K562 (cell line): Measurements from ENCODE around the gene NFE2. TPM values are rescaled to one million over a fixed set of nuclear protein-coding genes. Genes with fewer than 3 reads are reported as not detected.

Source experiments
- CAMTA2 ChIP-seq: fragments of 250-450 bp; sonication (Bioruptor Pico); conservative IDR thresholded peaks from 2 replicates; pipeline ENCODE4 v1.5.1; 2022
- CHCHD3 ChIP-seq: fragments of 250-450 bp; sonication (Bioruptor Pico); IDR thresholded peaks from 2 replicates; pipeline ENCODE4 v2.1.2; 2022; ENCODE audit warnings: mild to moderate bottlenecking
- CHD1 ChIP-seq: fragments of 200-600 bp; sonication (generic); IDR thresholded peaks from one replicate; pipeline ENCODE4 v1.6.1; 2012; ENCODE audit warnings: mild to moderate bottlenecking, moderate library complexity, low read length, inconsistent platforms
- CREB3L1 ChIP-seq: fragments of 450-650 bp; IDR thresholded peaks from 2 replicates; pipeline ENCODE4 v1.6.1; 2014; ENCODE audit warnings: low read depth, mild to moderate bottlenecking, moderate library complexity, borderline replicate concordance
- CREM ChIP-seq: IDR thresholded peaks from 2 replicates; pipeline ENCODE4 v1.6.1; 2014; ENCODE audit warnings: antibody characterized with exemption, low read depth
- CSDE1 ChIP-seq, 2 experiments: fragments of 450-650 bp; IDR thresholded peaks; 2 replicates each; pipeline ENCODE4 v1.6.1; 2016; ENCODE audit warnings: mild to moderate bottlenecking in 1 of 2
- HNRNPL ChIP-seq: fragments of 200-400 bp; formaldehyde crosslinking; IDR thresholded peaks from 2 replicates; pipeline ENCODE4 v1.6.1; 2017; ENCODE audit warnings: low read depth, mild to moderate bottlenecking, low read length
- KLF16 ChIP-seq: IDR thresholded peaks from 2 replicates; pipeline ENCODE4 v1.6.1; 2016; ENCODE audit warnings: antibody characterized with exemption
- MNT ChIP-seq, 2 experiments: fragments of 450-650 bp; conservative IDR thresholded peaks; 2 replicates each; pipeline ENCODE4 v1.6.1; 2017; ENCODE audit warnings: mild to moderate bottlenecking in 2 of 2, moderate library complexity in 2 of 2
- NCOR1 ChIP-seq: fragments of 450-650 bp; IDR thresholded peaks from 2 replicates; pipeline ENCODE4 v1.6.1; 2016; ENCODE audit warnings: mild to moderate bottlenecking, moderate library complexity
- POLR2AphosphoS2 ChIP-seq: IDR thresholded peaks from 2 replicates; pipeline ENCODE4 v1.6.1; 2012; ENCODE audit warnings: low read length, improper control_type of control experiment
- POLR2B ChIP-seq: fragments of 450-650 bp; IDR thresholded peaks from 2 replicates; pipeline ENCODE4 v1.6.1; 2018; ENCODE audit warnings: low read depth; ENCODE audit not compliant: partially characterized antibody
- SIN3A ChIP-seq, 2 experiments: fragments of 150-350 bp in 1 of 2; IDR thresholded peaks; 2 replicates each; pipeline ENCODE4 v1.6.1; 2011 to 2016; ENCODE audit warnings: borderline replicate concordance in 2 of 2, low read depth in 2 of 2, low read length in 2 of 2, mild to moderate bottlenecking in 2 of 2, moderate library complexity in 2 of 2; ENCODE audit not compliant: control insufficient read depth in 1 of 2
- SMARCA4 ChIP-seq: fragments of 450-650 bp; IDR thresholded peaks from 2 replicates; pipeline ENCODE4 v1.6.1; 2016
- SMARCE1 ChIP-seq: fragments of 450-650 bp; IDR thresholded peaks from 2 replicates; pipeline ENCODE4 v1.7.1; 2016; ENCODE audit warnings: mild to moderate bottlenecking
- SPI1 ChIP-seq: IDR thresholded peaks from 2 replicates; pipeline ENCODE4 v1.6.1; 2011; ENCODE audit warnings: low read depth, low read length, control low read depth, borderline replicate concordance
- TBL1XR1 ChIP-seq, 2 experiments: IDR thresholded peaks; 2 replicates each; pipeline ENCODE4 v1.6.1; 2012; ENCODE audit warnings: improper control_type of control experiment in 2 of 2, low read length in 2 of 2, mild to moderate bottlenecking in 1 of 2
- THRA ChIP-seq: fragments of 450-650 bp; IDR thresholded peaks from 2 replicates; pipeline ENCODE4 v1.6.1; 2017; ENCODE audit warnings: mild to moderate bottlenecking, moderate library complexity
- TRIM24 ChIP-seq, 2 experiments: fragments of 450-650 bp; IDR thresholded peaks; 2 replicates each; pipeline ENCODE4 v1.6.1; 2016
- ZFP30 ChIP-seq: fragments of 250-450 bp; sonication (Bioruptor Pico); IDR thresholded peaks from 2 replicates; pipeline ENCODE4 v1.8.0; 2022; ENCODE audit warnings: moderate library complexity, mild to moderate bottlenecking, inconsistent platforms, borderline replicate concordance
- ZNF134 ChIP-seq: fragments of 250-450 bp; sonication (Bioruptor Pico); conservative IDR thresholded peaks from 2 replicates; pipeline ENCODE4 v1.4.0; 2020
- ZNF512 ChIP-seq: IDR thresholded peaks from 2 replicates; pipeline ENCODE4 v1.6.1; 2016; ENCODE audit warnings: missing genetic modification characterization, missing compliant biosample characterization
- ZNF583 ChIP-seq: fragments of 250-450 bp; sonication (Bioruptor Pico); IDR thresholded peaks from 2 replicates; pipeline ENCODE4 v1.4.0; 2020
- polyA plus RNA-seq, 8 experiments: library from polyadenylated mRNA; depleted of rRNA in 4 of 8; stranded (reverse) in 5 of 8; unstranded in 3 of 8; fragments of >200 nt; fragmentation: Nextera tagmentation in 2 of 8; fragmentation: Illumina TruSeq in 1 of 8; extraction: Ambion mirVana in 2 of 8; extraction: Trizol in 1 of 8; gene quantifications; 2 replicates each; pipeline versions ENCODE4 v1.2.1 to v1.2.3, GENCODE V29; 2011 to 2014; ENCODE audit warnings: inconsistent platforms in 1 of 8, missing spikeins in 1 of 8
- total RNA-seq, 7 experiments: library from RNA; depleted of rRNA in 6 of 7; stranded (reverse); fragments of >200 nt in 6 of 7; fragmentation: Illumina TruSeq in 2 of 7; extraction: Trizol in 2 of 7; gene quantifications; 2 replicates each; pipeline versions ENCODE4 v1.2.1 to v1.2.3, GENCODE V29; 2011 to 2021; ENCODE audit warnings: low replicate concordance in 1 of 7

The NFE2 gene
- total and polyA plus RNA-seq, 9 of the 15 experiments (the other 6 are each of a cell fraction or from before 2014, with no cell fraction given): 12.3 to 282 (median 208) TPM

- TF ChIP-seq ZNF512 (tag): no peak
- peak; percentile 71; the same call in 1 of the 2 replicates for TF ChIP-seq POLR2AphosphoS2
- peak; percentile 71 for TF ChIP-seq POLR2B
- TF ChIP-seq ZFP30 (CRISPR knock-in tag): no peak
- peak; percentile 84 for TF ChIP-seq CHCHD3 (CRISPR knock-in tag)
- 0 out of 2 replicates have a peak, but pooled peaks have one; percentile 57 for TF ChIP-seq HNRNPL
- TF ChIP-seq CSDE1 (IDR thresholded peaks at IDR 0.05): no peak
- TF ChIP-seq TRIM24 (IDR thresholded peaks at IDR 0.05): no peak
- peak; percentile 16; the same call in 1 of the 2 replicates for TF ChIP-seq SMARCE1
- TF ChIP-seq ZNF583 (CRISPR knock-in tag): no peak
- peak; percentile 70 for TF ChIP-seq SMARCA4
- peak; percentile 46 to 81; a peak in 2 of 4 replicates for TF ChIP-seq SIN3A (IDR thresholded peaks at IDR 0.05; ENCODE audit: borderline replicate concordance in 2 of 2, control insufficient read depth in 1 of 2, low read depth in 2 of 2, low read length in 2 of 2)
- peak; percentile 72; the same call in 1 of the 2 replicates for TF ChIP-seq CAMTA2 (CRISPR knock-in tag)
- TF ChIP-seq CREM: peak; percentile 50; the same call in 1 of the 2 replicates
- no peak for TF ChIP-seq CREB3L1
- peak; percentile 56; the same call in 1 of the 2 replicates for TF ChIP-seq KLF16
- no peak for TF ChIP-seq THRA
- peak; percentile 25; the same call in 1 of the 2 replicates for TF ChIP-seq SPI1
- TF ChIP-seq ZNF134 (CRISPR knock-in tag): no peak
- TF ChIP-seq NCOR1: peak; percentile 79
- peak; percentile 21 to 75; a peak in 2 of 4 replicates for TF ChIP-seq TBL1XR1 (IDR thresholded peaks at IDR 0.05; ENCODE audit: low read length in 2 of 2)
- TF ChIP-seq MNT (conservative IDR thresholded peaks at IDR 0.05): peak; percentile 38 to 65; a peak in 2 of 4 replicates
- TF ChIP-seq CHD1: peak; percentile 33
Measured at GRCh38 chr12:54286042-54287030, 14.5 kb downstream of the NFE2 start (continued).
